K562 (cell line): Measurements from ENCODE around the gene CTBS. TPM values are rescaled to one million over a fixed set of nuclear protein-coding genes. Genes with fewer than 3 reads are reported as not detected.

Experiments
- CHD1 ChIP-seq: fragments of 200-600 bp; sonication (generic); IDR thresholded peaks from one replicate; pipeline ENCODE4 v1.6.1; 2012; ENCODE audit warnings: mild to moderate bottlenecking, moderate library complexity, low read length, inconsistent platforms
- GTF2A2 ChIP-seq: IDR thresholded peaks from 2 replicates; pipeline ENCODE4 v1.6.1; 2016; ENCODE audit warnings: mild to moderate bottlenecking, missing genetic modification characterization, missing compliant biosample characterization
- KDM5B ChIP-seq: fragments of 200-600 bp; sonication (generic); IDR thresholded peaks from 2 replicates; pipeline ENCODE4 v1.6.1; 2012; ENCODE audit warnings: low read depth, mild to moderate bottlenecking, moderate library complexity, low read length, control low read depth, inconsistent platforms; ENCODE audit not compliant: insufficient replicate concordance
- LCOR ChIP-seq: sonication (generic); formaldehyde crosslinking; IDR thresholded peaks from 2 replicates; pipeline ENCODE4 v1.8.0; 2022; ENCODE audit warnings: mild to moderate bottlenecking, missing genetic modification reagents
- MAFK ChIP-seq: IDR thresholded peaks from 2 replicates; pipeline ENCODE4 v1.6.1; 2011; ENCODE audit warnings: low read length, improper control_type of control experiment
- MED1 ChIP-seq: sonication (generic); formaldehyde crosslinking; IDR thresholded peaks from 2 replicates; pipeline ENCODE4 v1.8.1; 2023; ENCODE audit warnings: missing genetic modification reagents, borderline replicate concordance
- NR2C2 ChIP-seq, 2 experiments: fragments of 200-800 bp in 1 of 2; sonication (Bioruptor generic) in 1 of 2; sonication (generic) in 1 of 2; formaldehyde crosslinking in 1 of 2; IDR thresholded peaks; 2 replicates each; pipeline versions ENCODE4 v1.6.1 to v1.8.0; 2016 to 2022; ENCODE audit warnings: mild to moderate bottlenecking in 1 of 2, missing compliant biosample characterization in 1 of 2, missing genetic modification characterization in 1 of 2, missing genetic modification reagents in 1 of 2
- PHF20 ChIP-seq: fragments of 450-650 bp; IDR thresholded peaks from 2 replicates; pipeline ENCODE4 v1.6.1; 2018; ENCODE audit not compliant: partially characterized antibody
- POU5F1 ChIP-seq: fragments of 150-350 bp; IDR thresholded peaks from 2 replicates; pipeline ENCODE4 v1.6.1; 2014; ENCODE audit warnings: borderline replicate concordance, low read length, low read depth, mild to moderate bottlenecking; ENCODE audit not compliant: partially characterized antibody
- RHOXF2B ChIP-seq: fragments of 250-450 bp; sonication (Bioruptor Pico); conservative IDR thresholded peaks from 2 replicates; pipeline ENCODE4 v1.5.1; 2021
- TAF15 ChIP-seq: fragments of 200-400 bp; formaldehyde crosslinking; IDR thresholded peaks from 2 replicates; pipeline ENCODE4 v1.6.1; 2017; ENCODE audit warnings: mild to moderate bottlenecking, low read depth, low read length, moderate library complexity
- TCF7L2 ChIP-seq: fragments of 150-350 bp; IDR thresholded peaks from 2 replicates; pipeline ENCODE4 v1.6.1; 2016; ENCODE audit warnings: low read depth, mild to moderate bottlenecking, low read length, moderate library complexity
- THRAP3 ChIP-seq: fragments of 450-650 bp; IDR thresholded peaks from 2 replicates; pipeline ENCODE4 v1.6.1; 2016; ENCODE audit warnings: mild to moderate bottlenecking, inconsistent platforms, borderline replicate concordance
- ZNF57 ChIP-seq: fragments of 450-650 bp; formaldehyde crosslinking; IDR thresholded peaks from 2 replicates; pipeline ENCODE4 v1.4.0; 2020; ENCODE audit warnings: mild to moderate bottlenecking, moderate library complexity
- ZNF586 ChIP-seq: fragments of 450-650 bp; formaldehyde crosslinking; conservative IDR thresholded peaks from 2 replicates; pipeline ENCODE4 v1.4.0; 2020; ENCODE audit warnings: mild to moderate bottlenecking, moderate library complexity
- ZNF717 ChIP-seq: fragments of 250-450 bp; sonication (Bioruptor Pico); IDR thresholded peaks from 2 replicates; pipeline ENCODE4 v1.5.0; 2021
- ZNF76 ChIP-seq: fragments of 250-450 bp; sonication (Bioruptor Pico); IDR thresholded peaks from 2 replicates; pipeline ENCODE4 v1.4.0; 2020; ENCODE audit warnings: mild to moderate bottlenecking, moderate library complexity, borderline replicate concordance
- polyA plus RNA-seq, 8 experiments: library from polyadenylated mRNA; depleted of rRNA in 4 of 8; stranded (reverse) in 5 of 8; unstranded in 3 of 8; fragments of >200 nt; fragmentation: Nextera tagmentation in 2 of 8; fragmentation: Illumina TruSeq in 1 of 8; extraction: Ambion mirVana in 2 of 8; extraction: Trizol in 1 of 8; gene quantifications; 2 replicates each; pipeline versions ENCODE4 v1.2.1 to v1.2.3, GENCODE V29; 2011 to 2014; ENCODE audit warnings: inconsistent platforms in 1 of 8, missing spikeins in 1 of 8
- total RNA-seq, 7 experiments: library from RNA; depleted of rRNA in 6 of 7; stranded (reverse); fragments of >200 nt in 6 of 7; fragmentation: Illumina TruSeq in 2 of 7; extraction: Trizol in 2 of 7; gene quantifications; 2 replicates each; pipeline versions ENCODE4 v1.2.1 to v1.2.3, GENCODE V29; 2011 to 2021; ENCODE audit warnings: low replicate concordance in 1 of 7
- TF ChIP-seq, protein P1 (sequence below), 2 experiments: fragments of 450-650 bp; IDR thresholded peaks; 2 replicates each; pipeline ENCODE4 v1.6.1; 2018; ENCODE audit warnings: mild to moderate bottlenecking in 2 of 2, low read depth in 1 of 2; ENCODE audit not compliant: partially characterized antibody in 2 of 2
- TF ChIP-seq, protein P2 (sequence below): sonication (generic); formaldehyde crosslinking; IDR thresholded peaks from 2 replicates; pipeline ENCODE4 v1.8.0; 2023; ENCODE audit warnings: mild to moderate bottlenecking, missing genetic modification reagents
- TF ChIP-seq, protein P3 (sequence below): fragments of 450-650 bp; IDR thresholded peaks from 2 replicates; pipeline ENCODE4 v1.6.1; 2016; ENCODE audit warnings: borderline replicate concordance

Gene CTBS
- total and polyA plus RNA-seq, 9 of the 15 experiments (the other 6 are each of a cell fraction or from before 2014, with no cell fraction given): 3.0 to 19.8 (median 9.9) TPM

DNA sequence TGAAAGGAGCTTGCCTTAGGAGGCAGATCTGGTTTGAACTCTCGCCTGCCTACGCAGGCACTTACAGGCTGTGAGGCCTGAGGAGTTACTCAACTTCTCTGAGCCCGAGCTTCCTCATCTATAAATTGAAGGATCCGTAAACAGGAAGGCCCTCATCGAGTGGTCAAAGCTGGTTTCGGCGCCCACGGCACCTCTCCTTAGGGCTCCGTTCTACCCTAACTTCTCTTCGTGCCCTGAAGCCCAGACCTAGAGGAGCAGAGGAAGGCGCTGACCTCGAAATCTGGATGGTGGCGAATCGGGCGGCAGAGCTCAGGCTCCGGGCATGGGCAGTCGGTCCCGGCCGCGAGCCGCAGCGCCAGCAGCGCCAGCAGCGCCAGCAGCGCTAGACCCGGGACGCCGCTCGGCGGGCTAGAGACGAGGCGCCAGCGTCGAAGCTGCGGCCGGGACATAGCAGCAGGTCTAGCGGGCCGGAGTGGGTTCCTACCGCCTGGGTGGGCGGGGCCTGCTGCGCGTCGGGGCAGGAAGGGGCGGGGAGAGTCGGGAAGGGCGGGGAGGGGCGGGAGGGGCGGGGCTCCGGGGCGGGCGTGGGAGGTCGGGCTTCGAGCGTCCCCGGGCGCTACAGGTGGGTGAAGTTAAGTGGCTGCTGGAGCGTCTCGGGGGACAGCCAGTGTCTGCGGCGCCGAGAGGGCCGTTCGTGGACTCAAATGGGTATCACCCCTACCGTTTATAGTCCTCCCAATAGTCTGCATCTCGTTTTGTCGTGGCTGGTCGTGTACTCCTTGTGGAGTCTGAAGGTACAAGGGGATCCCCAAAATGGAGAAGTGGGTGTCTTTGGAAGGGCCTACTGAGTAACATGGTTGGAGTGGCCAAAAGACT is at the start of gene CTBS (continued):
- TF ChIP-seq, protein P1, sequence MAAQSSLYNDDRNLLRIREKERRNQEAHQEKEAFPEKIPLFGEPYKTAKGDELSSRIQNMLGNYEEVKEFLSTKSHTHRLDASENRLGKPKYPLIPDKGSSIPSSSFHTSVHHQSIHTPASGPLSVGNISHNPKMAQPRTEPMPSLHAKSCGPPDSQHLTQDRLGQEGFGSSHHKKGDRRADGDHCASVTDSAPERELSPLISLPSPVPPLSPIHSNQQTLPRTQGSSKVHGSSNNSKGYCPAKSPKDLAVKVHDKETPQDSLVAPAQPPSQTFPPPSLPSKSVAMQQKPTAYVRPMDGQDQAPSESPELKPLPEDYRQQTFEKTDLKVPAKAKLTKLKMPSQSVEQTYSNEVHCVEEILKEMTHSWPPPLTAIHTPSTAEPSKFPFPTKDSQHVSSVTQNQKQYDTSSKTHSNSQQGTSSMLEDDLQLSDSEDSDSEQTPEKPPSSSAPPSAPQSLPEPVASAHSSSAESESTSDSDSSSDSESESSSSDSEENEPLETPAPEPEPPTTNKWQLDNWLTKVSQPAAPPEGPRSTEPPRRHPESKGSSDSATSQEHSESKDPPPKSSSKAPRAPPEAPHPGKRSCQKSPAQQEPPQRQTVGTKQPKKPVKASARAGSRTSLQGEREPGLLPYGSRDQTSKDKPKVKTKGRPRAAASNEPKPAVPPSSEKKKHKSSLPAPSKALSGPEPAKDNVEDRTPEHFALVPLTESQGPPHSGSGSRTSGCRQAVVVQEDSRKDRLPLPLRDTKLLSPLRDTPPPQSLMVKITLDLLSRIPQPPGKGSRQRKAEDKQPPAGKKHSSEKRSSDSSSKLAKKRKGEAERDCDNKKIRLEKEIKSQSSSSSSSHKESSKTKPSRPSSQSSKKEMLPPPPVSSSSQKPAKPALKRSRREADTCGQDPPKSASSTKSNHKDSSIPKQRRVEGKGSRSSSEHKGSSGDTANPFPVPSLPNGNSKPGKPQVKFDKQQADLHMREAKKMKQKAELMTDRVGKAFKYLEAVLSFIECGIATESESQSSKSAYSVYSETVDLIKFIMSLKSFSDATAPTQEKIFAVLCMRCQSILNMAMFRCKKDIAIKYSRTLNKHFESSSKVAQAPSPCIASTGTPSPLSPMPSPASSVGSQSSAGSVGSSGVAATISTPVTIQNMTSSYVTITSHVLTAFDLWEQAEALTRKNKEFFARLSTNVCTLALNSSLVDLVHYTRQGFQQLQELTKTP (IDR thresholded peaks at IDR 0.05; ENCODE audit: low read depth in 1 of 2, partially characterized antibody in 2 of 2): no peak
- TF ChIP-seq NR2C2 (CRISPR knock-in tag; IDR thresholded peaks at IDR 0.05) (0 out of 2 replicates have a peak, but pooled peaks have one; percentile 17), NR2C2 (tag; IDR thresholded peaks at IDR 0.05) (peak; percentile 62; the same call in 1 of the 2 replicates), ZNF57 (CRISPR knock-in tag) (no peak), THRAP3 (no peak), MAFK (no peak), KDM5B (peak; percentile 88), ZNF76 (no peak), GTF2A2 (tag) (no peak), POU5F1 (no peak), CHD1 (peak; percentile 22), TCF7L2 (no peak), TAF15 (peak; percentile 92; the same call in 1 of the 2 replicates), ZNF586 (CRISPR knock-in tag) (no peak), ZNF717 (no peak), LCOR (CRISPR knock-in tag) (0 out of 2 replicates have a peak, but pooled peaks have one; percentile 24), PHF20 (peak; percentile 34), RHOXF2B (CRISPR knock-in tag) (no peak), MED1 (CRISPR knock-in tag) (no peak)
- TF ChIP-seq, protein P2, sequence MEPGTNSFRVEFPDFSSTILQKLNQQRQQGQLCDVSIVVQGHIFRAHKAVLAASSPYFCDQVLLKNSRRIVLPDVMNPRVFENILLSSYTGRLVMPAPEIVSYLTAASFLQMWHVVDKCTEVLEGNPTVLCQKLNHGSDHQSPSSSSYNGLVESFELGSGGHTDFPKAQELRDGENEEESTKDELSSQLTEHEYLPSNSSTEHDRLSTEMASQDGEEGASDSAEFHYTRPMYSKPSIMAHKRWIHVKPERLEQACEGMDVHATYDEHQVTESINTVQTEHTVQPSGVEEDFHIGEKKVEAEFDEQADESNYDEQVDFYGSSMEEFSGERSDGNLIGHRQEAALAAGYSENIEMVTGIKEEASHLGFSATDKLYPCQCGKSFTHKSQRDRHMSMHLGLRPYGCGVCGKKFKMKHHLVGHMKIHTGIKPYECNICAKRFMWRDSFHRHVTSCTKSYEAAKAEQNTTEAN: 0 out of 2 replicates have a peak, but pooled peaks have one; percentile 79
- TF ChIP-seq, protein P3, sequence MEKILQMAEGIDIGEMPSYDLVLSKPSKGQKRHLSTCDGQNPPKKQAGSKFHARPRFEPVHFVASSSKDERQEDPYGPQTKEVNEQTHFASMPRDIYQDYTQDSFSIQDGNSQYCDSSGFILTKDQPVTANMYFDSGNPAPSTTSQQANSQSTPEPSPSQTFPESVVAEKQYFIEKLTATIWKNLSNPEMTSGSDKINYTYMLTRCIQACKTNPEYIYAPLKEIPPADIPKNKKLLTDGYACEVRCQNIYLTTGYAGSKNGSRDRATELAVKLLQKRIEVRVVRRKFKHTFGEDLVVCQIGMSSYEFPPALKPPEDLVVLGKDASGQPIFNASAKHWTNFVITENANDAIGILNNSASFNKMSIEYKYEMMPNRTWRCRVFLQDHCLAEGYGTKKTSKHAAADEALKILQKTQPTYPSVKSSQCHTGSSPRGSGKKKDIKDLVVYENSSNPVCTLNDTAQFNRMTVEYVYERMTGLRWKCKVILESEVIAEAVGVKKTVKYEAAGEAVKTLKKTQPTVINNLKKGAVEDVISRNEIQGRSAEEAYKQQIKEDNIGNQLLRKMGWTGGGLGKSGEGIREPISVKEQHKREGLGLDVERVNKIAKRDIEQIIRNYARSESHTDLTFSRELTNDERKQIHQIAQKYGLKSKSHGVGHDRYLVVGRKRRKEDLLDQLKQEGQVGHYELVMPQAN: no peak; the same call in 1 of the 2 replicates
